BJ (cell line): ENCODE measurements around the gene MATN1. TPM values are rescaled to one million over a fixed set of nuclear protein-coding genes. Genes with fewer than 3 reads are reported as not detected.

Experiments used
- CTCF ChIA-PET: fragments of 350-600 bp; formaldehyde crosslinking; extraction: SDS; loops from one replicate; lab custom pipeline; 2021; ENCODE audit warnings: antibody characterized with exemption, inconsistent platforms; lab: Yijun Ruan, JAX
- POLR2A ChIA-PET: fragments of 300-600 bp; sonication (Branson Sonifier 250); formaldehyde crosslinking; extraction: SDS; loops from one replicate; lab custom pipeline; 2021; ENCODE audit warnings: antibody characterized with exemption; lab: Charles Lee
- DNase-seq: peaks from one replicate; pipeline ENCODE4 v3.0.0-alpha.2; 2011; ENCODE audit warnings: low read depth
- H3K27me3 ChIP-seq: 2 replicates; pipeline ENCODE4 v1.6.0; 2011; ENCODE audit warnings: low read length; ENCODE audit not compliant: control insufficient read depth, insufficient read depth
- H3K36me3 ChIP-seq: 2 replicates; pipeline ENCODE4 v1.5.1; 2011; ENCODE audit warnings: low read length; ENCODE audit not compliant: control insufficient read depth, insufficient read depth
- H3K4me3 ChIP-seq: 2 replicates; pipeline ENCODE4 v1.5.1; 2011; ENCODE audit warnings: low read depth, mild to moderate bottlenecking, control low read depth, low read length
- CTCF ChIP-seq: IDR thresholded peaks from 2 replicates; pipeline ENCODE4 v1.5.1; 2011; ENCODE audit warnings: low read depth, mild to moderate bottlenecking, control low read depth, inconsistent platforms, low read length, moderate library complexity; ENCODE audit not compliant: insufficient read depth
- polyA plus RNA-seq: library from polyadenylated mRNA; depleted of rRNA; stranded (reverse); fragments of >200 nt; gene quantifications from 2 replicates; pipeline ENCODE4 v1.2.3, GENCODE V29; 2011

MATN1 gene
- polyA plus RNA-seq, 1 experiment, result 0.13 TPM

- POLR2A ChIA-PET, result no interaction called here
- no peak overlapping the region for H3K4me3 ChIP-seq
- CTCF ChIA-PET, result interaction anchor here (0.6 to 1.0 kb wide), 5 partner anchors 10 to 1129 kb away, joined by 3 to 6 read pairs (median 3); no protein-coding TSS in a partner anchor
- no peak for TF ChIP-seq CTCF
- H3K27me3 ChIP-seq, result peaks cover 3% of the 10 kb centered on the region; the same call in 1 of the 2 replicates
- H3K36me3 ChIP-seq, result no peaks in the 10 kb centered on the region
- no peak for DNase-seq
These were observed 25.6 kb downstream of the MATN1 start for GRCh38 chr1:30697571-30698376.

GRCh38 chr1:30696831-30697230, 26.6 kb downstream of the MATN1 start:
- no peak overlapping the region for H3K4me3 ChIP-seq
- DNase-seq, result no peak
- ChIA-PET POLR2A (no interaction called here), CTCF (interaction anchor here (0.6 to 1.1 kb wide), 4 partner anchors 11 to 1128 kb away, joined by 3 to 4 read pairs (median 3); no protein-coding TSS in a partner anchor)
- TF ChIP-seq CTCF, result no peak
- no peaks in the 10 kb centered on the region for H3K36me3 ChIP-seq
- peaks cover 3% of the 10 kb centered on the region; the same call in 1 of the 2 replicates for H3K27me3 ChIP-seq

- POLR2A ChIA-PET, result no interaction called here
- CTCF ChIA-PET, result interaction anchor here (1.0 to 1.4 kb wide), 2 partner anchors 9 to 13 kb away, joined by 3 to 6 read pairs; no protein-coding TSS in a partner anchor
- TF ChIP-seq CTCF, result no peak
- H3K27me3 ChIP-seq, result peaks cover 3% of the 10 kb centered on the region; the same call in 1 of the 2 replicates
- no peak overlapping the region for H3K4me3 ChIP-seq
- no peaks in the 10 kb centered on the region for H3K36me3 ChIP-seq
- DNase-seq, result no peak
These were observed 27.9 kb downstream of the MATN1 start for GRCh38 chr1:30695439-30695841.

- Histone ChIP-seq H3K4me3 (no peak overlapping the region), H3K36me3 (no peaks in the 10 kb centered on the region), H3K27me3 (peaks cover 3% of the 10 kb centered on the region; the same call in 1 of the 2 replicates)
- CTCF ChIA-PET, result interaction anchor here (0.6 to 1.5 kb wide), 3 partner anchors 10 to 274 kb away, joined by 3 to 5 read pairs (median 3); no protein-coding TSS in a partner anchor
- no peak for TF ChIP-seq CTCF
- POLR2A ChIA-PET, result no interaction called here
- no peak for DNase-seq
These were observed 28.9 kb downstream of the MATN1 start for GRCh38 chr1:30694280-30695175.
